ENCODE measurements around the gene NTSR2.
A peak's percentile ranks its signal among the peaks of the same experiment; 100 is the strongest.

Gene NTSR2

DNA sequence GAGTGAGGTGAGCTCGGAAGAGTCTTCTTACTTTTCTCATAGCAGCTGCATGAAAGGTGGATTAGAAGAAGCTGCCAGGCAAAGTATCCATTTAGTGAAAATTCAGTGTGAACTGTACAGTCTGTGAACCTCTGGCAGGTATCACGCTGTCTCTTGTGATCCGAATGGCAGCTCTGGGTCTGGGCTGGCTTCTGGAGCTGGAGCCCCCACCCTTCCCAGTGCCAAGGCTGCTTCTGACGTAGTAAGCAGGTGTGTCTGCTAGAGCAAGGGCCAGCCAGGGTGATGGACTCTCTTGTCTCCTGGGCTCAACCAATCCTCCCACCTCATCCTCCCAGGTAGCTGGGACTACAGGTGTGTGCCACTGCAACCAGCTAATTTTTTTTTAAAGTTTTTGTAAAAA, 14.0 kb upstream of the NTSR2 start:
- H3K9ac ChIP-seq (ENCODE audit: low read length), result no peak overlapping the region
- no peaks in the 10 kb centered on the region for H3K9me3 ChIP-seq (ENCODE audit: control insufficient read depth, low read length)
- H3K27me3 ChIP-seq (replicated peaks; ENCODE audit: control insufficient read depth, insufficient read depth, low read length), result peaks cover 48% of the 10 kb centered on the region
- no peak for DNase-seq (ENCODE audit: low read depth)
- H3K36me3 ChIP-seq (ENCODE audit: control insufficient read depth, insufficient read depth, low read length, severe bottlenecking), result no peaks in the 10 kb centered on the region
- peaks cover 29% of the 10 kb centered on the region for H3K4me1 ChIP-seq (ENCODE audit: control insufficient read depth, insufficient read depth, low read length)
- H3K4me3 ChIP-seq (ENCODE audit: low read length), result no peak overlapping the region

DNA sequence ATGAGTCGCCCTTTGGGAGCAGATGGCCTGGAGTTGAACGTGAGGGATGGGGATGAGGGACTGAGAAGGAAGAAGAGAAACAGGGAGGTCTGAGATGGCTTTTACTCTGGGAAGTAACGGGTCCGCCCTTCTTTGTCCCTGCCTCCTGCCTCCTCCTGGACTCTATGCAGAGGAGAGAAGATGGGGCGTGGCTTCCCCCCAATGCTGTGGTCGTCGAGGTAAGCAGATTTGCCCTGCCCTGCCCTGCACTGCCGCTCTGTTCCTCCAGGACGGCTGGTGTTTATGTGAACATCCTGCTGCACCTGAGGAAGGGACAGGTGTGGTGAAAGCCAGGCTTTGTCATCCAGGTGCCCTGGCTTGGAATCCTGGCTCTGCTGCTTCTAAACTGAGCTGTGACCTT, 13.5 kb upstream of the NTSR2 start:
- H3K4me1 ChIP-seq (ENCODE audit: control insufficient read depth, insufficient read depth, low read length), result peaks cover 24% of the 10 kb centered on the region

DNA sequence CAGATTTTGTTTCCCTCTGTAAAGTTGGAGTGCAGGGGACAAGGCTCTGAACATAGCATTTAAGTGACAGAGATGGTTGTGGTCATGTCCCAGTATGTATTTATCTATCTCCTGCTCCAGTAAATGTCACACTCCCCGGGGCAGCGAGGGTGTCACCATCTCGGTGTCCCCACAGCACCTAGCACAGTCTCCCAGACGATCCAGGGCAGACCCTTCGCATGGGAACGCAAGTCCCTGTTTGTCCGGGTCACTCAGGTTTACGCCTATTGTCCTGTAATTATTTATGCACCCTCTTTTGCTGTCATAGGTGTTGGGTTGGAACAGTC, 12.6 kb upstream of the NTSR2 start:
- Histone ChIP-seq H3K36me3 (ENCODE audit: control insufficient read depth, insufficient read depth, low read length, severe bottlenecking) (no peaks in the 10 kb centered on the region), H3K27me3 (replicated peaks; ENCODE audit: control insufficient read depth, insufficient read depth, low read length) (peaks cover 62% of the 10 kb centered on the region), H3K4me3 (ENCODE audit: low read length) (no peak overlapping the region), H3K9ac (ENCODE audit: low read length) (no peak overlapping the region), H3K4me1 (ENCODE audit: control insufficient read depth, insufficient read depth, low read length) (peaks cover 17% of the 10 kb centered on the region), H3K9me3 (ENCODE audit: control insufficient read depth, low read length) (no peaks in the 10 kb centered on the region)
- DNase-seq (ENCODE audit: low read depth), result no peak

More for the DNA sequence above, 13.5 kb upstream of the NTSR2 start:
- H3K27me3 ChIP-seq (replicated peaks; ENCODE audit: control insufficient read depth, insufficient read depth, low read length), result peaks cover 53% of the 10 kb centered on the region
- no peak for DNase-seq (ENCODE audit: low read depth)
- no peak overlapping the region for H3K4me3 ChIP-seq (ENCODE audit: low read length)
- no peaks in the 10 kb centered on the region for H3K9me3 ChIP-seq (ENCODE audit: control insufficient read depth, low read length)
- H3K36me3 ChIP-seq (ENCODE audit: control insufficient read depth, insufficient read depth, low read length, severe bottlenecking), result no peaks in the 10 kb centered on the region
- no peak overlapping the region for H3K9ac ChIP-seq (ENCODE audit: low read length)

DNA sequence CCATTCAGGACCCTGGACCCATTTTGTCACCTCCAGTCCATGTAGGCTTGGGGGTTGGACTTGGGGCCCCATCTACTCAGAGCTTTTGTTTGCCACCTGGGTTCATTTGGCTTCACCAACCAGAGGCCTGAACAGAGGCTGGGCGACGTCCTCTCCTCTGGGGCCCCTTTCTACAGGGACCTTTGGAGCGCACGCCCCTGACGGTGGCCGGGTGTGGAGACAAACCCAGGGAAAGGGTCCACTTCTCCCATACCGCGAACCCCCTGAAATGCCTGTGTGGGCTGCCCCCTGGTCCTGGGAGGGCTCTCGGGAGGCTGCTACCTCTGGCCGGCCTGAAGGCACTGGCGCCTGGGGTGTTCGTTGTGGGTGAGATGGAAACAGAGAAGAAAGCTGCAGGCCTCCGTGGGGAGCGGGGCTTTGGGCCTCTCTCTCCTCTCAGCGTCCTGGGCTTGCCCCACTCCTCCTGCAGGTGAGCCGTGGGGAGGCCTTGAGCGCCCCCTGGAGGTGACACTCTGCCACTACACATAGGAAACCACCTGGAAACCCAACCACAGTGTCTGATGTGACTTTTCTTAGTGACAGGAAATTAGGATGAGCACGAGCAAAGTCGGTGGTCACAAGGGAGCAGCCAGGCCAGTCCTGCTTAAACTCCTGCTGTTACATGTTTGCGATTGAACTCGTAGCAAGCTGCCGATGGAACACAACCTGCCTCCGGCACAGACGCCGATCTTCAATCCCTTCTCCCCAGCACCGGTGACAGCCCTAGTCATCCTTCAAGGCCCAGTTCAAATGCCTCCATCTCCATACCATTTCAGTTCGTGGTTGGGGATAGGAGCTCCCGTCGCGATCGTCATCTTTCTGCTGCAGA, 12.0 kb upstream of the NTSR2 start:
- no peaks in the 10 kb centered on the region for H3K36me3 ChIP-seq (ENCODE audit: control insufficient read depth, insufficient read depth, low read length, severe bottlenecking)
- H3K27me3 ChIP-seq (replicated peaks; ENCODE audit: control insufficient read depth, insufficient read depth, low read length), result peaks cover 67% of the 10 kb centered on the region
- no peak overlapping the region for H3K4me3 ChIP-seq (ENCODE audit: low read length)
- peak; percentile 24 for DNase-seq (ENCODE audit: low read depth)
- peaks cover 15% of the 10 kb centered on the region for H3K4me1 ChIP-seq (ENCODE audit: control insufficient read depth, insufficient read depth, low read length)
- H3K9me3 ChIP-seq (ENCODE audit: control insufficient read depth, low read length), result no peaks in the 10 kb centered on the region
- no peak overlapping the region for H3K9ac ChIP-seq (ENCODE audit: low read length)

DNA sequence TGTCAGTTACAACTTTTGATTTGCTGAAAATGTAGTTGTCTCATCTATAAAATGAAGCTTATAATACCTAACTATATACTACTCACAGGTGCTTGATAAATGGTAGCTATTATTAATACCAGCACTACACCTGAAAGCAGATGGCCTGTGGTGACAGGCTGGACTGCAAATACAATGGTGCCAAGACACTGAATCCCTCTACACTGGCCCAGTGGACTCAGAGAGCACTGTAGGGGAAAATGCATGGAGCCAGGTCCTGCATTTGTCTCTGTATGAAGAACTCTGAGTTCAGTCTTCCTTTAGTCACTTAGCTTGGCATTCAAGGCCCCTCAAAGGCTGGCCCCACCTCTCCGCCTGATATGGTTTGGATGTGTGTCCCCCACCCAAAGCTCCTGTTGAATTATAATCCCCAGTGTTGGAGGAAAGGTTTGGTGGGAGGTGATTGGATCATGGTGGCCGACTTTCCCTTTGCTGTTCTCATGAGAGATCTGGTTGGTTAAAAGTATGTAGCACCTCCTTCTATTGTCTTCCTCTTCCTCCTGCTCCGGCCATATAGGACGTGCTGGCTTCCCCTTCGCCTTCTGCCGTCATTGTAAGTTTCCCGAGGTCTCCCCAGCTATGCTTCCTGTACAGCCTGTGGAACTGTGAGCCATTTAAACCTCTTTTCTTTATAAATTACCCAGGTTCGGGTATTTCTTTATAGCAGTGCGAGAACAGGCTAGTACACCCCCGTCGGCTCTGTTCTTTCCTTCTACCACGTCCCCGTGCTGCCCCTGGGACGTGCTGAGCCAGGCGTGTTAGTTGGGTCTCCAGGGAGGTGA, 11.1 kb upstream of the NTSR2 start:
- Histone ChIP-seq H3K27me3 (replicated peaks; ENCODE audit: control insufficient read depth, insufficient read depth, low read length) (peaks cover 76% of the 10 kb centered on the region), H3K4me3 (ENCODE audit: low read length) (no peak overlapping the region), H3K4me1 (ENCODE audit: control insufficient read depth, insufficient read depth, low read length) (peaks cover 15% of the 10 kb centered on the region), H3K9me3 (ENCODE audit: control insufficient read depth, low read length) (no peaks in the 10 kb centered on the region), H3K36me3 (ENCODE audit: control insufficient read depth, insufficient read depth, low read length, severe bottlenecking) (no peaks in the 10 kb centered on the region), H3K9ac (ENCODE audit: low read length) (no peak overlapping the region)
- DNase-seq (ENCODE audit: low read depth), result no peak

DNA sequence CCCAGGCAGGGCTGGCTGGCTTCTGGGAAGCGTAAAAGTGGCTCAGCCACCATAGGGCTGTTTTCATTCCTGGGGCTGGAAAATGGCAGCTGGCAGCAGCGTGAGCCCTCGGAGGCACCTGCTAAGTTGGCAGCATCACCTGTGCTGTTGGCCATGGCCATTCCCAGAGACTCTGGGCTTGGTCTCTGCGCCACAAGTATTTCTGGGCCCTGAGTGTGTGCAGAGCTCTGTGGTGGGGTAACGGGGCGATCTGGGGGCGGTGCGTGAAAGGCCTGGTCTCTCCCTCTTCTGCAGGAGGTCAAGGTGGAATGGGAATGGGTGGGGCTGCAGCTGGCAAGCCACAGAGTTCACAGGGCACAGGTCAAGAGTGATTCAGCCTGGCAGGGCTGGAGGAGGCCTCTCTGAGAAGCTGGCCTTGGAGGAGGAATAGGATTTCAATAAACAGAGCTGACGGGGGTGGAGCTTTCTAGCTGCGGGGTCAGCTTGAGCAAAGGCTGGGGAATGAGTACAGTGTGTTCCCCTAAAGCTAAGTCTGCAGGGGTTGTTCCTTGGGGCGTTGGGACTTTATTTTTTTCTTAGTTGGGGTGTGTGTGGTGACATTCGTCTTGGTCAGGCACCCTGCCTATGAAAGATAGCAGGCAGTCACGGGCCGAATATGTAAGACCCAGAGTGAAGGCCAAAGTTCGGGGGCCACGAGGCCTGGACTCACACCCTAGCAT, 10.3 kb upstream of the NTSR2 start:
- peaks cover 4% of the 10 kb centered on the region for H3K9me3 ChIP-seq (ENCODE audit: control insufficient read depth, low read length)
- H3K27me3 ChIP-seq (replicated peaks; ENCODE audit: control insufficient read depth, insufficient read depth, low read length), result peaks cover 79% of the 10 kb centered on the region
- no peak overlapping the region for H3K4me3 ChIP-seq (ENCODE audit: low read length)
- H3K36me3 ChIP-seq (ENCODE audit: control insufficient read depth, insufficient read depth, low read length, severe bottlenecking), result no peaks in the 10 kb centered on the region
- H3K4me1 ChIP-seq (ENCODE audit: control insufficient read depth, insufficient read depth, low read length), result peaks cover 15% of the 10 kb centered on the region
- no peak overlapping the region for H3K9ac ChIP-seq (ENCODE audit: low read length)
- DNase-seq (ENCODE audit: low read depth), result peak; percentile 60

DNA sequence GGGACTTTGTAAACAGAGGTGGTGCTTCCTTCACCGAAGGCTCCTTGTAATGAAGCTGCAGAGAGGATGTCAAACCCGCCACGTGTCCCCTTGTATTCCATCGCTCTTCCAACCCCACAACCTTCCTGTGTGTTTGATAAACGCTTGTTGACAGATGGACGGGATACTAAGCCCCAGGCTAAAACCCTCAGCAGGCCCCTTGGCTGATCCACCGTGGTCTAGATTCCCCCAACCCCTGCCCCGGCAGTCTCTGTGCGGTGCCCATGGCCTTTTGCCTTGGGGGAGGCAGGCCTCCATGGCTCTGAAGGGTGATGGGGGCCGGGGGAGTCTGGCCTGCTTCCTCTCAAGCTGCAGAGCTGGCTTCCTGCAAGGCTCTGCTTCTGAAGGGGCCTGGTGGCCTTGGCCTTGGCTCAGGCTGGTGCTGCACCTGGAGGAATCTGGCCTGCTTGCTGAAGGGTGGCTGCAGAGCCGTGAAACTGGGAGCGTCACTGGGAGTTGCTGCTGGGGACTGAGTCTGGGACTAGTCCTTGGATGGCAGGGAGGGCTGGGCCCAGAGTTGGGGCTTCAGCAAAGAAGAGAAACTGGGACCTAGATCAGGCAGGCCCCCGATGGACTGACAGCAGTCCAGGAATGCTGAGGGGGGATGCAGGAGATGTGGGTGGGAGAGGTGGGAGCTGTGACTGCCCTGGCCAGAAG, 9.6 kb upstream of the NTSR2 start:
- no peaks in the 10 kb centered on the region for H3K36me3 ChIP-seq (ENCODE audit: control insufficient read depth, insufficient read depth, low read length, severe bottlenecking)
- peaks cover 15% of the 10 kb centered on the region for H3K4me1 ChIP-seq (ENCODE audit: control insufficient read depth, insufficient read depth, low read length)
- H3K9me3 ChIP-seq (ENCODE audit: control insufficient read depth, low read length), result peaks cover 6% of the 10 kb centered on the region
- no peak overlapping the region for H3K4me3 ChIP-seq (ENCODE audit: low read length)
- peaks cover 78% of the 10 kb centered on the region for H3K27me3 ChIP-seq (replicated peaks; ENCODE audit: control insufficient read depth, insufficient read depth, low read length)
- H3K9ac ChIP-seq (ENCODE audit: low read length), result no peak overlapping the region
- DNase-seq (ENCODE audit: low read depth), result no peak

DNA sequence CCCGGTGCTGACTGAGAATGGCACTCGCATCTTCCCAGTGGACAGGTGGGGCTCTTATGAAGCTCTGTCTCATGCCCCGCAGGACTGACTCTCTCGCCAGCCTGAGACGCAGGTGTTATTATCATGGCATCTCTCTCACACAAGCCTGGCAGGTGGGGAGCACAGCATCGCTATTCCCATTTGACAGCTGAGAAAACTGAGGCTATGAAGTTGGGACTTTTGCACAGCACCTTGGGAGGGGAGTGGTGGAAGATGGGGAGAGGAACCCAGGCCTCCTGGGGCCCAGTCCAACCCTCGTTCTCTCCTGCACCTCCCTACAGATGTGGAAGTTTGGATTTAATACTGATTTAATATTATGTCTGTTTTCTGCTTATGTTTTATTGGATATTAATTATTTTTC, 9.0 kb upstream of the NTSR2 start:
- Histone ChIP-seq H3K4me1 (ENCODE audit: control insufficient read depth, insufficient read depth, low read length) (peaks cover 15% of the 10 kb centered on the region), H3K36me3 (ENCODE audit: control insufficient read depth, insufficient read depth, low read length, severe bottlenecking) (no peaks in the 10 kb centered on the region), H3K9me3 (ENCODE audit: control insufficient read depth, low read length) (peaks cover 6% of the 10 kb centered on the region), H3K9ac (ENCODE audit: low read length) (no peak overlapping the region), H3K4me3 (ENCODE audit: low read length) (no peak overlapping the region), H3K27me3 (replicated peaks; ENCODE audit: control insufficient read depth, insufficient read depth, low read length) (peaks cover 74% of the 10 kb centered on the region)
- no peak for DNase-seq (ENCODE audit: low read depth)

DNA sequence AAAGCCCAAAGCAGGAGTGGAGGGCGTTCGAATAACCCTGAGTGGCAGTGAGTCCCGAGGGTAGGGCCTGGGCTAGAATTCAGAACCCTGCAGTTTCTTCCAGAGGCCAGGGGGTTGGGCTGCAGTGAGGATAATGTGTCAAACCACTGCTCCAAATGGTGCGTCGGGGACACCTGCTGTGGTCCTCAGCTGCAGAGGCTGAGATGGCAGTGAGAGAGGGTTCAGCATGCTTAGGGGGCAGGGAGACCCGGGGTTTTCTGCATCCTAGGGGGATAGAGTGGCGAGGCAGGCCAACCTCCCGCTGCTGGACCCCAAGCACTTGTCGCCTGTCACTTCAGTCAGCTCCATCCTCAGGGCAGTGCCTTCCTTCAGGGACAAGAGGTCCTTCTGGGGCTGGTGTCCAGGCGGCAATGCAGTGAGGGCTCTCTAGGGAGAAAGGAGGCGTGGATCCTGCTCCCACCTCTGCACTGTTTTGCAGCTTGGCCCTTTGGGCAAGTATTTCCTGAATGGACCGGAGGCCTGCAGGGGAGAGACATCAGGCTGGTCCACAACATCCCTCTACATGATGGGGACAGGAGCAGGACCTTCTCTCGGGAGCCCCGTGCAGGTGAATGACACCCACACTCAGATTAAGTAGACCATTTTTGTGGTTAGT, 8.4 kb upstream of the NTSR2 start:
- Histone ChIP-seq H3K9ac (ENCODE audit: low read length) (no peak overlapping the region), H3K4me3 (ENCODE audit: low read length) (no peak overlapping the region), H3K27me3 (replicated peaks; ENCODE audit: control insufficient read depth, insufficient read depth, low read length) (peaks cover 68% of the 10 kb centered on the region), H3K36me3 (ENCODE audit: control insufficient read depth, insufficient read depth, low read length, severe bottlenecking) (no peaks in the 10 kb centered on the region), H3K9me3 (ENCODE audit: control insufficient read depth, low read length) (peaks cover 6% of the 10 kb centered on the region), H3K4me1 (ENCODE audit: control insufficient read depth, insufficient read depth, low read length) (peaks cover 15% of the 10 kb centered on the region)
- DNase-seq (ENCODE audit: low read depth), result no peak

DNA sequence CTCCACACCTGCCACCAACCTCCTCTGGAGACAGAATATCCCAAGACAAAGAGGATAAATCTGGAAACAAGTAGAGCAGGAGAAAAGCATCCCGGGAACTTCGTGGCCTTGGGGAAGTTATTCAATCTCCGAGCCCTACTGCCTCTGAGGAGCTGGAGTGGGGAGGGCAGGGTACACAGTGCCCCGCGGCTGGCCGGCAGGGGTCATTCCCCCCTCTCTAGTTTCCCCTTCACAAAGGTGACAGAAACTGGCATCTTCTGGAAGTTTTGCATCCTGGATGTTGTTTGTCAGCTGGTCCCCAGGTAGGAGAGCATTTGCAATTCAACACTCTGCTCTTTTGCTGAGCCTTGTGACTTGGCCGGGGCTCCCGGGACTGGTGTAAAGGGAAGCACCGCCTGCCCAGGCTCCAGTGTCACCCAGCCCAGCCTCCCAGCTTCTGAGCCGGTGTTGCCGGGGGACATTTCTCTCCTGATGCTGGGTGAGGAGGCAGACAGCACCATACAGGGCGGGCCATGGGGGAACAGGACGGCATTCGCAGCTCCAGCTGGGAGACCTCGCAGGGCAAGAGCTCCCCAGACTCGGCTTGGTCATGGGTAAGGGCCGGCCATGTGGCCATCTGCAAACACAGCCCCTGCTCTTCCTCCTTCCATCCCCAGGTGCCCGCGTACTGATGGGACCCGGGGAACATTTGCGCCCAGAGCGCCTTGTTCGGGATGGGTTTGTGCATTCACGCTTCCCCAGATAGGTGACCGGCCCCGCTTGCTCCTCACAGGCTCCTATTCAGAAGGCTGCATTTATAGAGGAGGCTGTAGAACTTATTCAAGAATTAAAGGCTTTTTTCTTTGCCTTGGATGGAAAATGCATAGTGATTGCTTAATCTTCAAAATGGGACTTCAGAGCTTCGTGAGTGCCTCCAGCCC, 7.4 kb upstream of the NTSR2 start:
- peaks cover 15% of the 10 kb centered on the region for H3K4me1 ChIP-seq (ENCODE audit: control insufficient read depth, insufficient read depth, low read length)
- no peak for DNase-seq (ENCODE audit: low read depth)
- H3K27me3 ChIP-seq (replicated peaks; ENCODE audit: control insufficient read depth, insufficient read depth, low read length), result peaks cover 58% of the 10 kb centered on the region
- H3K9ac ChIP-seq (ENCODE audit: low read length), result no peak overlapping the region
- no peaks in the 10 kb centered on the region for H3K36me3 ChIP-seq (ENCODE audit: control insufficient read depth, insufficient read depth, low read length, severe bottlenecking)
- no peak overlapping the region for H3K4me3 ChIP-seq (ENCODE audit: low read length)
- peaks cover 6% of the 10 kb centered on the region for H3K9me3 ChIP-seq (ENCODE audit: control insufficient read depth, low read length)

All from adipocyte (in vitro differentiated cells).